Activated CD8-positive, alpha-beta T cell treated with anti-CD3 and anti-CD28 coated beads, Interleukin-2, amount 10 ng/mL, durations not matched to agents 7 days and 5 days (primary cell): ENCODE results near the gene OR56A5. TPM values are rescaled to one million over a fixed set of nuclear protein-coding genes. Genes with fewer than 3 reads are reported as not detected.

Source experiments
- ATAC-seq: fragments of 150-1000 bp; cut with Tn5 transposase; one replicate; pipeline ENCODE4 v1.10.0; 2021; ENCODE audit warnings: moderate library complexity
- CTCF ChIA-PET: fragments of 350-600 bp; sonication (Branson Sonifier 250); formaldehyde crosslinking; loops from one replicate; lab custom pipeline; 2021; ENCODE audit warnings: antibody characterized with exemption; lab: Charles Lee
- POLR2A ChIA-PET: fragments of 350-600 bp; sonication (Branson Sonifier 250); formaldehyde crosslinking; loops from one replicate; lab custom pipeline; 2021; ENCODE audit warnings: antibody characterized with exemption; lab: Charles Lee
- DNase-seq: peaks from one replicate; pipeline ENCODE4 v3.0.0-alpha.2; 2020
- H3K27ac Mint-ChIP-seq: one replicate; pipeline ENCODE4 v1.8.0; 2021; ENCODE audit warnings: mild to moderate bottlenecking, mixed read lengths
- H3K27me3 Mint-ChIP-seq: one replicate; pipeline ENCODE4 v1.8.0; 2021; ENCODE audit warnings: low read depth, mixed read lengths
- H3K36me3 Mint-ChIP-seq: one replicate; pipeline ENCODE4 v1.8.0; 2021; ENCODE audit warnings: low read depth, mixed read lengths
- H3K4me1 Mint-ChIP-seq: one replicate; pipeline ENCODE4 v1.8.0; 2021; ENCODE audit warnings: low read depth, mixed read lengths
- H3K4me3 Mint-ChIP-seq: one replicate; pipeline ENCODE4 v1.8.0; 2021; ENCODE audit warnings: mild to moderate bottlenecking, mixed read lengths
- H3K9me3 Mint-ChIP-seq: one replicate; pipeline ENCODE4 v1.8.0; 2022; ENCODE audit warnings: mixed read lengths; ENCODE audit not compliant: insufficient read depth
- total RNA-seq, 2 experiments: library from RNA; stranded (reverse); gene quantifications; one replicate each; pipeline ENCODE4 v1.2.3, GENCODE V29; 2021

The OR56A5 gene
- not detected for total RNA-seq

DNA sequence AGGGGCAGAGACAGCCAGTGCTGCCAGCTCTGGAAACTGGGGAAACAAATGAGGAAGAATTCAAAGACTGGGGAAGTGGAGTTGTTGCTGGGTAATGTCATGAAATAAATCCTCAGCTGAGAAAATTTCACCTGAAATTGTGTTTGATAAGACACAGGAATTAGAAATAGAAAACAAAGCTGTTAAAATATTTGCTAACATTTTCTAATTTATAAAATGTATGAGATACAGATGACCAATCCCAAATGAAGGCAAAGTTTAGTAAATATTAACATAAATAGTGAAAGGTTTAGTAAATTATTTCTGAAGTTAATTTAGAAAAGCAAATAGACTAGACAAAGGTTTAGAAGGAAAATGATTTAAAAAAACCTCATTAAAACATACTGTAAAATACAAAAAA is at the start of gene OR56A5:
TSS of gene OR56A5 (minus strand) at position 101 of the 400 bp plus-strand sequence. CDS start at position 101, 0 bp downstream.
- Mint-ChIP-seq H3K27ac (no peak within 1 kb of the TSS), H3K4me1 (no peaks in the 10 kb centered on the region), H3K36me3 (no peaks in the 10 kb centered on the region), H3K27me3 (peaks cover 3% of the 10 kb centered on the region), H3K4me3 (no peak within 1 kb of the TSS), H3K9me3 (no peaks in the 10 kb centered on the region)
- DNase-seq = no peak
- ATAC-seq = no peak
- ChIA-PET POLR2A (no interaction called here), CTCF (no interaction called here)

DNA sequence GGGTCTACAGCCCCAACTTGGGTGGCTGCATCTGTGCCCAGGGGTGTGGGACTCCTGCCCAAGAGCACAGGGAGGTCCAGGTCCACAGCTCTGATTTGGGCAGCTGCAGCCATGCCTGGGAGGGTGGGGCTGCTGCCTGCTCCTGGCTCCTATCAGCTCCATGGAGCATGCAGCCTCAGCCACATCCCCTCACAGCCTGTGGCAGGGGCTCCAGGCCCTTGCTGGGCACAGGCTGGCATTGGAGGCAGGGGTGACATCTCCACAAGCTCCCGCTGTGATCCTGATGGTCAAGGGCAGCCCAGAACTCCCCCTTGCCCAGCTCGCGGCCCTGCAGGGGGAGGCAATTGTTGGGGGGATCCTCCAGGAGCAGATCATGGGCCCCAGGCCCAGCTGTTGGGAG is 44.7 kb upstream of the OR56A5 start:
- Mint-ChIP-seq H3K27me3 (peaks cover 10% of the 10 kb centered on the region), H3K27ac (no peak overlapping the region), H3K4me3 (no peak overlapping the region), H3K4me1 (no peaks in the 10 kb centered on the region), H3K36me3 (no peaks in the 10 kb centered on the region), H3K9me3 (peaks cover 11% of the 10 kb centered on the region)
- CTCF ChIA-PET = interaction anchor here (0.6 to 0.9 kb wide), 2 partner anchors 11 to 938 kb away, joined by 3 read pairs; no protein-coding TSS in a partner anchor
- ATAC-seq = no peak
- DNase-seq = no peak
- POLR2A ChIA-PET = no interaction called here

DNA sequence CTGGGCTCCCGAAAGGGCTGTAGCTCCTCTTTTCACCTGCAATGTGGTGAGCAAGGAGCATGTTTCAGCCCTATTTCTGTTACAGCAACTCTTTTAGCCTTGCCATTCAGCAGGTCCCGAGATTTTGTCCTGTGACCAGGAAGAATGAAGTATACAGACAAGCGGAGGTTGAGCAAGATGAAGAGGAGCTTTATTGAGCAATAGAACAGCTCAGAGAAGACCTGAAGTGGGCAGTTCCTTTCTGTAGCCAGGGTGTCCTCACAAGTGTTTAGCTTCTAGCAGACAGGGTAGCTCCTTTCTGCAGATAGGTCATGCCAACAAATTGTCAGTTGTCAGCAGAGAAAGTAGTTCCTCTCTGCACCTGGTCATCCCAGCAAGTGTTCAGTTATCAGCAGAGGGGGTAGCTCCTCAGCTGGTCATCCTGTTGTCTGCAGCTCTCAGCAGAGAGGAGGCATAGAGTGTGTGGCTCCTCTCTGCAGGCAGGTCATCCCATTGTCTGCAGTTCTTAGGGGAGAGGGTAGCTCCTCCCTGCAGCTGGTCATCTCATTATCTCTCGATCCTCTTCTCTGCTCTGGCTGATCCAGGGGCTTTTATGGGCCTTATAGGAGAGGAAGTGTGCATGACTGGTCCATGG is 43.9 kb upstream of the OR56A5 start:
- no peak for ATAC-seq
- H3K4me1 Mint-ChIP-seq = no peaks in the 10 kb centered on the region
- no peaks in the 10 kb centered on the region for H3K36me3 Mint-ChIP-seq
- ChIA-PET CTCF (interaction anchor here (0.9 kb wide), 1 partner anchor 10 kb away, joined by 3 read pairs; no protein-coding TSS in a partner anchor), POLR2A (interaction anchor here (1.0 kb wide), 1 partner anchor 11 kb away, joined by 3 read pairs; no protein-coding TSS in a partner anchor)
- peaks cover 4% of the 10 kb centered on the region for H3K9me3 Mint-ChIP-seq
- peaks cover 8% of the 10 kb centered on the region for H3K27me3 Mint-ChIP-seq
- H3K4me3 Mint-ChIP-seq = no peak overlapping the region
- DNase-seq = no peak
- H3K27ac Mint-ChIP-seq = no peak overlapping the region

- DNase-seq (no peak), ATAC-seq (no peak)
- ChIA-PET POLR2A (no interaction called here), CTCF (no interaction called here)
- H3K27ac Mint-ChIP-seq = no peak within 1 kb of the TSS
- no peaks in the 10 kb centered on the region for H3K9me3 Mint-ChIP-seq
- no peaks in the 10 kb centered on the region for H3K4me1 Mint-ChIP-seq
- no peak within 1 kb of the TSS for H3K4me3 Mint-ChIP-seq
- H3K36me3 Mint-ChIP-seq = no peaks in the 10 kb centered on the region
- peaks cover 8% of the 10 kb centered on the region for H3K27me3 Mint-ChIP-seq
Observed at GRCh38 chr11:6006846-6007245, 38.6 kb upstream of the OR56A5 start, which contains the start of gene OR56A4. Gene OR56A4 (minus strand): TSS chr11:6006946. CDS start chr11:6002992, 3,954 bp downstream.

DNA sequence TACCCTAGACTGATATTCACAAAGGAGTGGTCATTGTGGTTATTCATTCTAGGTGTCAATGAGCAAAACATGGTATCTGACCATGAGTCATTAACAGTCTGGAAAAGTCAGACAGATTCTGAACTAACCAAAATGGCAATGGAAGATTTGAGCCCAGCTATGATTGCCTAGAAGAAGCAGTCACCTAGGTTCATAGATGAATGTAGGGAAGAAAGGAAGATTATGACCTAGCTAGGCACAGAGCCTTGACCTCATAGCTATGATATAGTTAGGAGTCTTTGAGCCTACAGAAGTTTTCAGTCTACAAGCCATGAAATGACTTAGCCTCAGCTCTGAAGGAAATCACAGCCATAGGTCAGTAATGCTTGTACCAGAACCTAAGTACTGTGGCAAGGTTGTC is 38.1 kb upstream of the OR56A5 start:
- no peak overlapping the region for H3K27ac Mint-ChIP-seq
- H3K4me3 Mint-ChIP-seq = no peak overlapping the region
- DNase-seq = no peak
- ATAC-seq = no peak
- peaks cover 8% of the 10 kb centered on the region for H3K27me3 Mint-ChIP-seq
- ChIA-PET CTCF (no interaction called here), POLR2A (no interaction called here)
- no peaks in the 10 kb centered on the region for H3K9me3 Mint-ChIP-seq
- H3K4me1 Mint-ChIP-seq = no peaks in the 10 kb centered on the region
- no peaks in the 10 kb centered on the region for H3K36me3 Mint-ChIP-seq

- no peak for DNase-seq
- no peak for ATAC-seq
- Mint-ChIP-seq H3K9me3 (no peaks in the 10 kb centered on the region), H3K4me3 (no peak overlapping the region), H3K4me1 (no peaks in the 10 kb centered on the region), H3K27me3 (no peaks in the 10 kb centered on the region), H3K36me3 (no peaks in the 10 kb centered on the region), H3K27ac (no peak overlapping the region)
- CTCF ChIA-PET = interaction anchor here (1.1 kb wide), 1 partner anchor 10 kb away, joined by 3 read pairs; no protein-coding TSS in a partner anchor
- POLR2A ChIA-PET = no interaction called here
Observed at GRCh38 chr11:6002202-6002699, 34.0 kb upstream of the OR56A5 start.

DNA sequence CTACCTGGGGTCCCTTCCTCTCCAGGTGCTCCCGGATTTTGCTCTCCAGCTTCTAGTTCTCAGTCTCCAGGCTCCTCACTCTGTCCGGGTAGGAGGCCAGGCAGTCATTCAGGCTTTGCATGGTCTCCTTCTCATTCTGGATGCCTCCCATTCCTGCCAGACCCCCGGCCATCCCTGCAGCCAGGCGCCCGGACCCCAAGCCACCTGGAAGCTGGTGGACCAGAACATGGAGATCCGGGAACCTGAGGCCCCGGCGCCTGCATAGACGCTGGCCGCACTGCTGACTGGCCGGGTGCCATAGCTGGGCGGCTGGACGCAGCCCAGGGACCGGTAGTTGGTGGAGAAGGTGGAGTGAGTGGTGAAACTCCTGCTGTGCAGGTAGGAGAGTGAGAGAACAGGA is 26.5 kb upstream of the OR56A5 start:
- no peak for ATAC-seq
- CTCF ChIA-PET = no interaction called here
- no peak overlapping the region for H3K4me3 Mint-ChIP-seq

DNA sequence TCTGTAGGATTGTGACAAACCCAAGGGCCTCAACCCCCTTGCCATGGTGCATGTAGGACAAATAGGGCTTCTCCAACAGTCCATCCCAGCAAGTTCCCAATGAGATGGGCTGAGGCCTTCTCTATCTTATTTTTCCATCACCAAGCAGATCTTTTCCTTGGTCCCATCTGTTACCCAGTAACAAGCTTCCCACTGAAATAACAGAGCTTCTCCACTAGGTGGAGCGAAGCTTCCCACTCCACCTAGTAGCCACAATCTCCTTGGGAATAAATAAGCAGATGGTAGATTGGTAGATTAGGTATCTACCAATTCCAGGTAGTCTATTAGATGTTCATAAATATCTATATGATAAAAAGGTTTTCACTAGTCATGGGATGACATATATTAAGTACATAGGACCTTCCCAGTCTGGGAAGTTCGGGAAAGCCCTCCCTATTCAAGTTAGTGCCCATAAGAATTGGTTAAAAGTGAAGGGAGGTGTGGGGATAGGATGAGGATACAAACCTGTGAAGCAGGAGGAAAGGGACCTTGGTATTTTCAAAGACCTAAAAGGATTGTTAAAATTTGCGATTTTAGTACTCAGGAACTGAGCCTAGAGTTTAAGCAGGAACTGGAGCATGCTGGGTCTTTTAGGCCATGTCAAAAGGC is 24.4 kb upstream of the OR56A5 start:
- DNase-seq (no peak), ATAC-seq (no peak)
- Mint-ChIP-seq H3K4me1 (no peaks in the 10 kb centered on the region), H3K9me3 (no peaks in the 10 kb centered on the region), H3K36me3 (no peaks in the 10 kb centered on the region), H3K27me3 (peaks cover 3% of the 10 kb centered on the region), H3K27ac (no peak overlapping the region), H3K4me3 (no peak overlapping the region)
- POLR2A ChIA-PET = no interaction called here
- CTCF ChIA-PET = interaction anchor here (0.6 to 1.0 kb wide), 3 partner anchors 324 to 370 kb away, joined by 3 to 5 read pairs (median 4); no protein-coding TSS in a partner anchor

More for the DNA sequence above, 26.5 kb upstream of the OR56A5 start:
- Mint-ChIP-seq H3K4me1 (no peaks in the 10 kb centered on the region), H3K27ac (no peak overlapping the region), H3K36me3 (no peaks in the 10 kb centered on the region), H3K27me3 (peaks cover 3% of the 10 kb centered on the region), H3K9me3 (no peaks in the 10 kb centered on the region)
- DNase-seq = no peak
- POLR2A ChIA-PET = no interaction called here

DNA sequence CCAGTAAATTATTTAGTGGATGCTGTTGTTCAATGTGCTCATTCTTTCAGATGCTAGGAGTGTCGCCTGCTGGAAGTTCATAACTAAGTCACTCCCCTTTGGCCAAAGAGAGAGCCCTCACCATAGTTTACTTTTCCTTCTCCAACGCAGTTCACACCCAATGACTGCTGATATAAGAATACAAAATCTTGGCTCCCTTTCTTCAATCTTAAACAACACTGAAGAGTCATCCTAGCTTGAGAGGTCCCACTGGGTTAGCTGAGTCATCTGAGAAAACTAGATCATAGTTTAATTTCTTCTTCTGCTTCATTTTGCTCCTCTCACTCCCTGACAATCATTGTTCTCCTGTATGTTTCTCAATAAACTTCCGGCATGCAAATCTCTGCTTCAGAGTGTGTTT is 23.9 kb upstream of the OR56A5 start:
- ATAC-seq (no peak), DNase-seq (no peak)
- ChIA-PET POLR2A (no interaction called here), CTCF (interaction anchor here (0.9 to 1.0 kb wide), 2 partner anchors 359 to 371 kb away, joined by 4 to 5 read pairs; no protein-coding TSS in a partner anchor)
- H3K4me3 Mint-ChIP-seq = no peak overlapping the region
- H3K4me1 Mint-ChIP-seq = no peaks in the 10 kb centered on the region
- H3K36me3 Mint-ChIP-seq = no peaks in the 10 kb centered on the region
- H3K27me3 Mint-ChIP-seq = peaks cover 5% of the 10 kb centered on the region
- no peaks in the 10 kb centered on the region for H3K9me3 Mint-ChIP-seq
- H3K27ac Mint-ChIP-seq = no peak overlapping the region

DNA sequence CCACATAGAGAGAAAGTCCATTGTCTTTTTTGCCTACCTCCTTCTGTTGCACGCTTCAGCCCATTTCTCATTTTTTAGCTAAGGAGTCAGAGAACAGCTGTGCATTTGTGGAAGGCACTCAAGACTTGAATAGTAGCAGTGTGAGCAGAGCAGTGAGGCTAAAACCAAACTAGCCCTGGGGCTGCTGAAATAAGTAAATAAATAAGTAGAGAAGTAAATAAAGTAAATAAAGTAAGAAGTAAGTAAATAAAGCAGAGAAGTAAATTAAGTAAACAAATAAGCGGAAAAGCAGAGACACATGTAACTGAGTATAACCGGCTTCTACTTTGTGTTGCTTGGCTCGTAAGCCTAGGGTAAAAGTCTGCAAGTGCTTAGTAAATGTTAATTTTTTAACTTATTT is 20.9 kb upstream of the OR56A5 start:
- H3K9me3 Mint-ChIP-seq = no peaks in the 10 kb centered on the region
- ATAC-seq (no peak), DNase-seq (no peak)
- no peaks in the 10 kb centered on the region for H3K36me3 Mint-ChIP-seq
- peaks cover 5% of the 10 kb centered on the region for H3K27me3 Mint-ChIP-seq
- no peaks in the 10 kb centered on the region for H3K4me1 Mint-ChIP-seq
- CTCF ChIA-PET = interaction anchor here (0.9 kb wide), 1 partner anchor 374 kb away, joined by 4 read pairs; no protein-coding TSS in a partner anchor
- no peak overlapping the region for H3K27ac Mint-ChIP-seq
- H3K4me3 Mint-ChIP-seq = no peak overlapping the region
- POLR2A ChIA-PET = no interaction called here

- Mint-ChIP-seq H3K9me3 (no peaks in the 10 kb centered on the region), H3K27me3 (peaks cover 8% of the 10 kb centered on the region), H3K4me1 (no peaks in the 10 kb centered on the region), H3K27ac (no peak within 1 kb of the TSS), H3K4me3 (no peak within 1 kb of the TSS), H3K36me3 (no peaks in the 10 kb centered on the region)
- ATAC-seq = no peak
- DNase-seq = no peak
- CTCF ChIA-PET = no interaction called here
- POLR2A ChIA-PET = no interaction called here
Observed at GRCh38 chr11:5986885-5987284, 18.6 kb upstream of the OR56A5 start, which contains the start of gene OR52L1. Gene OR52L1 (minus strand): TSS chr11:5986985. CDS start chr11:5986930, 55 bp downstream.

GRCh38 chr11:5983443-5983842 is 15.1 kb upstream of the OR56A5 start:
- ChIA-PET POLR2A (no interaction called here), CTCF (no interaction called here)
- ATAC-seq (no peak), DNase-seq (no peak)
- Mint-ChIP-seq H3K27ac (no peak overlapping the region), H3K36me3 (no peaks in the 10 kb centered on the region), H3K4me3 (no peak overlapping the region), H3K27me3 (peaks cover 8% of the 10 kb centered on the region), H3K9me3 (no peaks in the 10 kb centered on the region), H3K4me1 (no peaks in the 10 kb centered on the region)
